DMS53 treated with DMSO at 0.1 percent for 48 hours (cell line): ENCODE data around the gene FAM168B.
"Not testable (repeated sequence)": the region's sequence is repeated elsewhere in the genome, so short reads cannot be mapped to it uniquely, and the experiment has no call there.

Experiments used
- DNase-seq: peaks from one replicate; lab custom pipeline; 2025; ENCODE audit not compliant: unreplicated experiment; lab: John Stamatoyannopoulos, UW

Gene FAM168B

DNA sequence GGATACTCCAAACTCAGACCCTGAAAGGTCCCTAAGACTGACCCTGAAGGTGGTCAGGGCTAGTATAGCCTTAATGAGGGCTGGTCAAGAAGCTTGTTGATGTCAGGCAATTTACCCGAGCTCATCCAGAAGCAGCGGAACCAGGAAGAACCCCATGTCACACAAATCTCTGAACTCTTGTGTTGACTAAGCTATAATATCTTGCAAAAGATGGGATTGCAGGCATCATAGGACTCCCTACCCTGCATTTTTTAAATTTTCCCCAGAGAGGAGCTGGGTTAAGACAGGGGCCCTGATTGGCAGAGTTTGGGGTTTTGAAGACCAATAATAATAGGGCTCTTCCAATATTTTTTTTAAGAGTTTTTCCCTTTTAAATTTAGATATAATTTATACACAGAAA is 9.9 kb upstream of the FAM168B start:
- no peak for DNase-seq

- no peak for DNase-seq
Measured at GRCh38 chr2:131094463-131095281, 1.4 kb upstream of the FAM168B start.

- DNase-seq = no peak
Measured at GRCh38 chr2:131093696-131094462, 619 bp upstream of the FAM168B start.

DNA sequence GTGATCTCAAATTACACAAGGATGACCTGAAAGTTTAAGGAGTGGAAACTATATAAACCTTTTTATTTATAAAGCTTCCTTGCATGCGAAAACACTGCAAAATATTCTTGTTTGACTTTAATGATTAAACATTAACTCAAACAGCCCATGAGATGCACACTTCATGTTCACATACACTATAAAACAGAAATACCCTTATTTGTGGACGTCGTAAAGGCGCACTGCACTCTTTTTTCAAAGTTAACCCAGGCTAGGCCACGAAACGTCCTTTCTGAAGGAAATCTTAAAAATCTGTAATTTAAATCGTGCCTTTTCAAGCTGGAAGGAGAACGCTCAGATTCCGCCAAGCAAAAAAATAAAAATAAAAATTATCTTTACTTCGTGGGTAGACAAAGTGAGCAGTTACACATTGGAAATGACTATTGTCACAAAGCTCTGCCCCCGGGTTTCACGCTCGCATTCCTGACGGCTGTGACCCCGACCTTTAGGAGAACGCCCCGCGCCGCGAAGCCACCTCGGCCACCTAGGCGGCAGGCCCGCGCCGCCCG is 728 bp downstream of the FAM168B start:
- no peak for DNase-seq

DNA sequence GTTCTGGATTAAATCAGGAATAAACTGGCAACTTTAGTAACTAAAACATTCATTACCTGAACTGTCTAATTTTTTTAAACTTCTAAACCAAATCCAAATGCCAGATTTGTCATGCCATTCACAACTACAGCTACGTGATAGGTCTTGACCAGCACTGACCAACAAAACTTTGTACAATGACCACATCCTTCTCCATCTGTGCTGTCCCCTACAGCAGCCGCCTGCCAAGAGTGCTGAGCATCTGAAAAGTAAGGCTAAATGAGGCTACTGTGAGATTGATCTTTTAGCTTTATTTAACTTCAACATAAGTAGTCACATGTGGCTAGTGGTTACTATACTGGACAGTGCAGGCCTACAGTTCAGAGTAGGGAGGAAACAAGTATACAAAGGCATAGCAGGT is 7.6 kb downstream of the FAM168B start:
- no peak for DNase-seq

DNA sequence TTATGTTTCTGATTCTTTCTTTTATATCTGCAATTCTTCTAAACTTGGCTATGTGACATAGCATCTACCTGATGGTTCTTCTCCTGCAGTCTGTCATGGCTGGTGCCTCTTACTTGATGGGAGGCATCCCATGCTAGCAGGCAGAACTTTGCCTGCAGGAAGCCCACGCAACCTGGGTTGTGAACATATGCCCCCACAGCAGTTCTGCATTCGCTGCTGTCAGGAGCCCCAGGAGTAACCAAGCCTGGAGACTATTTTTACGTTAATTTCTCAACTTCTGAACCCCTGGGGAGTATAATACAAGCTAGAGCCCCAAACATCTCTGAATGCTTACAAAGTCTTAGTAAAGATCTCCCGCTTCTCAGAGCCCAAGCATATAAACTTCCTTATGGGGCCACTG is 12.1 kb downstream of the FAM168B start:
- DNase-seq = no peak

DNA sequence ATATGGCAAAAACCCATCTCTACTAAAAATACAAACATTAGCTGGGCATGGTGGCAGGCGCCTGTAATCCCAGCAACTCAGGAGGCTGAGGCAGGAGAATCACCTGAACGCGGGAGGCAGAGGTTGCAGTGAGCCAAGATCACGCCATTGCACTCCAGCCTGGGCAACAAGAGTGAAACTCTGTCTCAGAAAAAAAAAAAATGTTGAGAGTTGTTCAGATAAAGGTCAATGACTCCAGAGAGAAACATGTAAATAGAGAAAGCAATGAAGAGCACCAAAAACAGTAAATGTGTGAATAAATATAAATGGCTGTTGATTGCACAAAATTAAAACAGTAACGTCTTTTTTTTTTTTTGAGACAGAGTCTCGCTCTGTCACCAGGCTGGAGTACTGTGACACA is 13.3 kb downstream of the FAM168B start:
- DNase-seq = not testable (repeated sequence)

- no peak for DNase-seq
Measured at GRCh38 chr2:131077966-131078365, 15.3 kb downstream of the FAM168B start.

DNA sequence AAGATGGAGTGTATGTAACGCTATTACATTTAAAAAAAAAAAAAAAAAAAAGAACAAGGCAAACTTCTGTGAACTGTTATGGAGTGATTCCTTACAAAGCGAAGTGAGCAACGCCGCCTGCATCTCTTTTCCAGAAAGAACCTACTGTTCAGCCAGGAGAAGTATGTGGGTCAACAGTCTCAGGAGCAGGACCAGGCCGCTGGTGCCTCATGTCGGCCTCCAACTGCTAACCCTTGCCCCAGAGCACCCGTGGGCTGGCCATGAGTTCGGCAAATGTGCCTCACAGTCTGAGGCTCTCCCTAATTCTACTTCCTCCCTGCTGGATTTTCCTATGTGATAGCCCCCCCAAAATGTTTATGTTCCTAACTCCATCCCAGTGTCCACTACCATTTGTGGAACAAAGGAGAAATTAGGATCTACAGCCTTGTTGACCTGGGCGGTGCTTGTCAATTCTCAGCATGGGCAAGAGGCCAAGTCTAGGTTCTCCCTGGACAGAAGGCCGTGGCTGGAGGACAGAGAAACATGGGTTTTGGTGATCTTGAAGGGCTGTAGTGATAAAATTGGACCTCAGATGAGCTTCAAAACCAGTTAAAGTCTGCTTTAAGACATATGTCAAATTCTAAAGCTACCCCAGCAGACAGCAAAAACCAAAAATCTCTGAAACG is 15.9 kb downstream of the FAM168B start:
- DNase-seq = no peak

DNA sequence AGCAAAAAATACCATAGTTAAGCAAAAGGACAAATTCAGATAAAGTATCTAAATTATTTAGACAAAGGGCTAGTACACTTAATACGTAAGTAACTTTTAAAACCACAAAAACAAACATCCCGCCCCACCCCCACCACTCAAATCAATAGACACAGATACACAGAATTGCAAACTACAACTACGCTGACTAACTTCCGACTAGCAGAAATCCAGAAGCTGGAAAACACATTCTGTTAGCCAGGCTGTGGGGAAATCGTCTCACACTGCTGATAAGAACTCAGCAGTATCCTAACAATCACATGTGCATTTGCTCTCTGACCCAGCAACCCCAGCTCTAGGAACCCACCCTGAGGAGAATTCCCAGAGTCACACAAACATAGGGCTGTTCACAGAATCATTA is 16.6 kb downstream of the FAM168B start:
- no peak for DNase-seq

- DNase-seq = not testable (repeated sequence)
Measured at GRCh38 chr2:131075578-131075977, 17.7 kb downstream of the FAM168B start.

DNA sequence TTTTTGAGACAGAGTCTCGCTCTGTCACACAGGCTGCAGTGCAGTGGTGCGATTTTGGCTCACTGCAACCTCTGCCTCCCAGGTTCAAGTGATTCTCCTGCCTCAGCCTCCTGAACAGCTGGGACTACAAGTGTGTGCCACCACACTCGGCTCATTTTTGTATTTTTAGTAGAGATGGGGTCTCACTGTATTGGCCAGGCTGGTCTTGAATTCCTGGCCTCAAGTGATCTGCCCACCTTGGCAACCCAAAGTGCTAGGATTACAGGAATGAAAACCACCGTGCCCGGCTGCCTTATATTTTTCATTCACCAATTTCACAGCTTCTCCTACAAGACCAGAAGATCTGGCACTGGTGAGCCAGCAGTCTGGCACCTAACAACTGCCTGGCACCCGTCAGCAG is 25.1 kb downstream of the FAM168B start:
- DNase-seq = not testable (repeated sequence)

GRCh38 chr2:131067465-131068125 is 25.7 kb downstream of the FAM168B start:
- no peak for DNase-seq

- no peak for DNase-seq
Measured at GRCh38 chr2:131064589-131065512, 28.4 kb downstream of the FAM168B start.

DNA sequence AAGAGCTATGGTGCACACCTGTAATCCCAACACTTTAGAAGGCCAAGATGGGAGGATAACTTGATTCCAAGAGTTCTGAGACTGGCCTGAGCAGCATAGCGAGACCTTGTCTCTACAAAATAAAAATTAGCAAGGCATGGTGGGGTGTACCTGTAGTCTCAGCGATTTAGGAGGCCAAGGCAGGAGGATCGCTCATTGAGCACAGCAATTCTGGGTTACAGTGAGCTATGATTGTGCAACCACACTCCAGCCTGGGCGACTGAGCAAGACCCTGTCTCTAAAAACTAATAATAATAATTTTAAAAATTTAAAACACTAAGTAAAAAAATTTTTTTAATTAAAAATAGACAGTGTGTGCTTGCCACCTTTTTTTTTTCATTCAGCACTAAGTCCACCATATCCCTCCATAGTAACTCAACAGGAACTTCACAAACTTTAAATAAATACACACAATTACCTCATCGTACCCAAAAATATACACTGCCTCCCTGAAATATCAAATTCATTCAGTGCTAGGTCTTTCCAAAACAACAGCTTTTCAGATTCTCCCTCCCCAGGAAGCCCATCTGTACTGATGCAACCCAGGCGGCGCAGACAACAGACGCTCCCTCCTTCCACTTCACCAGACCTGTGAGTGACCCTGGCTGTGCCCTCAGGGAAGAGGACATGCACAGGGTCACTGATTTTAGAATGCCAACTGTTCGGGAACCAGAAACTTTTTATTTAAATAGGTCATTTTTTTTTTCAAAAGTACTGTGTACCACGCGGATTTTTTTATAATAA is 29.6 kb downstream of the FAM168B start:
- no peak for DNase-seq

- DNase-seq = no peak
Measured at GRCh38 chr2:131058920-131059319, 34.3 kb downstream of the FAM168B start.

DNA sequence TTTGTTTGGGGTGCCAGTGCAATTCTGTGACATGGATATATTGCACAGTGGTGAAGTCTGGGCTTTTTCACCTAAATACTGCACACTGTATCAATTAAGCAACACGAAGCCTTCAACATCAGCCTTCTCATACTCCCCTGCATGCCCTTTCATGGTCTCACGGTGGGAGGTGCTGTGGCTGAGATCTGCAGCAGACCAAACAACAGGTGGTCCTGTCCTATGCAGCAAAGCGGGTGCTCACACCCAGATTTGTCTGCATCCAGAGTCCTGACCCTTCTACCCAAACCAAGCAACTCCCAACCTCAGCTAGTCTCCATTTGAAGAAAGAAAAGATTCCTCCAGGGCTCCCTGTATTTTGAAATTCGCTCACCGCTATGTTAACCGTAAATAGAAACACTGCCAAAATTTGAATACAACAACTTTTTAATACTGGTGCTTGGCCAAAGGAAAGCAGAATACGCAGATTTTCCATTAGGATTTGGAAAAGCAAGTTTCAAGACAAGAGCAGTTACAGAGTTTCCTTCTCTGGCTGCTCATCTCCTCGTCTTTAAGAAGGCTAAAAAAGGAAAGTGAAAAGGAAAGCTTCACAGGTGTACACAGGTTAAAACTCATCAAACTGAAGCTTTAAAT is 34.9 kb downstream of the FAM168B start:
- DNase-seq = no peak

DNA sequence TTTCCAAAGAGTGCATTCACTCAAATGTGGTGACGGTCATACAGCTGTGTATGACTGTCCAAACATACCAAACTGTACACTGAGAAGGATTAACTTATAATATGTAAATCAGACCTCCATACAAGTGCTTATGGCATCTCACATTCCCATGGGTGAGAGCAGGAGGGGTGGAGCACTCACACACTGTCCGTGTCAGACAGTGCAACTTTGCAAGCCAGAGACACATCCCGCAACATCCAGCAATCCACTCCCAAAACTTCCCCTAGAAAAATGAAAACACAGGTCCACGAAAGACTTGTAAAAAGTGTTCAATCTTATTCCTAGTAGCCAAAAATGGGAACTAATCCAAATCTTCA is 36.4 kb downstream of the FAM168B start:
- no peak for DNase-seq
